ENCODE measurements around the gene PHLDA2. TPM values are rescaled to one million over a fixed set of nuclear protein-coding genes. Genes with fewer than 3 reads are reported as not detected.

The PHLDA2 gene
- total RNA-seq, 2 experiments from 2014 or later, result 3.6 to 3.7 TPM

DNA sequence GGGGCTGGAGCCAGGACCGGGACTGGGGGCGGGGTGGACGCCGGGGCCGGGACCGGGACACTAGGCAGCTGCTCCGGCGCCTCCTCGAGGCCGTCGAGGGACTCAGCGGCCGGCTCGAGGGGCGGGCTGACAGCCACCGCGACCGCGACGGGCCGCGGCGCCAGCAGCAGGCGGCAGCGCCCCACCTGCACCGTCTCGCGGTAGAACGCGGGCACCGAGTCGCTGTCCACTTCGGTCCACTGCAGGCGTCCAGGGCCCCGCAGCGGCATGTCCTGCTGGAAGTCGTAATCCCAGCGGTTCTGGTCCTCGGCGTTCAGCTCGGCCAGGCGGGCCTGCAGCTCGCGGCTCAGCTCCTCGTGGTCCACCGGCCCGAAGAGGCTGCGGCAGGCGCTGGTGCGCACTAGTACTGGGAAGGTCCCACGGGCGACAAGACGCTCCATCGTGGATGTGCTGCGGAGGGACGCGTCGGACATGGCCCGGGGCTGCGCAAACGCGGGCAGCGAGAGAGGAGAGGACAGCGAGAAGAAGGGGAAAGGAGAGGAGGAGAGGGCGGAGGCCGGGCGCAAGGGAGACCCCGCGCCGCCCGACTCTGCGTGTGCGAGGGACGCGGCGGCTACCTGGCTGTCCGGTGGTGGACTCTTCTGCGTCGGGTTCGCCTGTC is 44.1 kb downstream of the PHLDA2 start:
- CTCF ChIA-PET, result interaction anchor here (1.2 to 13.7 kb wide), 4 partner anchors 8 to 351 kb away, joined by 3 to 412 read pairs (median 6); no protein-coding TSS in a partner anchor
- TF ChIP-seq, protein P1, sequence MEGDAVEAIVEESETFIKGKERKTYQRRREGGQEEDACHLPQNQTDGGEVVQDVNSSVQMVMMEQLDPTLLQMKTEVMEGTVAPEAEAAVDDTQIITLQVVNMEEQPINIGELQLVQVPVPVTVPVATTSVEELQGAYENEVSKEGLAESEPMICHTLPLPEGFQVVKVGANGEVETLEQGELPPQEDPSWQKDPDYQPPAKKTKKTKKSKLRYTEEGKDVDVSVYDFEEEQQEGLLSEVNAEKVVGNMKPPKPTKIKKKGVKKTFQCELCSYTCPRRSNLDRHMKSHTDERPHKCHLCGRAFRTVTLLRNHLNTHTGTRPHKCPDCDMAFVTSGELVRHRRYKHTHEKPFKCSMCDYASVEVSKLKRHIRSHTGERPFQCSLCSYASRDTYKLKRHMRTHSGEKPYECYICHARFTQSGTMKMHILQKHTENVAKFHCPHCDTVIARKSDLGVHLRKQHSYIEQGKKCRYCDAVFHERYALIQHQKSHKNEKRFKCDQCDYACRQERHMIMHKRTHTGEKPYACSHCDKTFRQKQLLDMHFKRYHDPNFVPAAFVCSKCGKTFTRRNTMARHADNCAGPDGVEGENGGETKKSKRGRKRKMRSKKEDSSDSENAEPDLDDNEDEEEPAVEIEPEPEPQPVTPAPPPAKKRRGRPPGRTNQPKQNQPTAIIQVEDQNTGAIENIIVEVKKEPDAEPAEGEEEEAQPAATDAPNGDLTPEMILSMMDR (IDR thresholded peaks at IDR 0.05), result peak; percentile 49
- Mint-ChIP-seq H3K4me3 (peak overlapping the region; percentile 76), H3K27me3 (peaks cover 5% of the 10 kb centered on the region), H3K27ac (no peak overlapping the region), H3K4me1 (ENCODE audit: low read depth) (peaks cover 4% of the 10 kb centered on the region), H3K9me3 (no peaks in the 10 kb centered on the region), H3K36me3 (ENCODE audit: low read depth) (no peaks in the 10 kb centered on the region)
- peak; percentile 19 for ATAC-seq
- peak; percentile 43 for DNase-seq
- intact Hi-C loops (cut with micrococcal nuclease), result loop anchor here (5.0 kb wide), 1 partner anchor 458 kb away; no protein-coding TSS in a partner anchor
- POLR2A ChIA-PET, result interaction anchor here (1.2 kb wide), 1 partner anchor 353 kb away, joined by 3 read pairs; no protein-coding TSS in a partner anchor

DNA sequence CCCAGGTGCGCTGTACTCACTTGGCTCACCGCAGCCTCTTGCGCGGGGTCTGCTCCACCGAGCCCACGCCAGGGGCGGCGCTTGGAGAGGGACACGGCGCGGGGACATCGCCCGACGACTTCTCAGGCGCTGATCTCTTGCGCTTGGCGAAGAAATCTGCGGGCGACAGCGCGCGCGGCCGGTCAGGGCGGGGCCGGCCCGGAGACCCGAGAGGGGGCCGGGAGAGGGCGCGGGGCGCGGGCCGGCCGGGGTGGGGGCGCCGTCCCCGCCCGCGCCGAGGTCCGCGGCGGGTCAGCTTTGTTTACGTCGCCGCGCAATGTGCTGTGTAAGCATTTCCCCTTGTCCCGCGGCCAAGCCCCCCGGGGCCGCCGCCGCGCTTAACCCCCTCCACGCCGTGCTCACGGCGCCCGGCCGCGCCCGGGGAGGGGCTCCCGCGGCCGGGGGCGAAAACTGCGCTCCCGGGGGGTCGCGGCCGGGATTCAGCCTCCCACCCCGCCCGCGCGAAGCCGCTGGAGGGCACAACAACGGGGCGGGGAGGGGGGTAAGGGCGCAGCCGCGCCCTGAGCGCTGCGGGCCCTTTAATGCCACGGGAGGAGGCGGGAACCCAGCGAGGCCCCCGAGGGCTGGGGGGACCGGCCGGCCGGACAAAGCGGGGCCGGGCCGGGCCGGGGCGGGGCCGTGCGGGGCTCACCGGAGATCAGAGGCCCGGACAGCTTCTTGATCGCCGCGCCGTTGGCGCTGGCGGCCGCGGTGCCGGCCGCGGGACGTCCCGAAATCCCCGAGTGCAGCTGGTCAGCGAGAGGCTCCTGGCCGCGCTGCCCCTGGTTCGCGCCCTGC is 45.0 kb downstream of the PHLDA2 start:
- H3K9me3 Mint-ChIP-seq, result no peaks in the 10 kb centered on the region
- no peaks in the 10 kb centered on the region for H3K36me3 Mint-ChIP-seq (ENCODE audit: low read depth)
- POLR2A ChIA-PET, result interaction anchor here (1.2 kb wide), 1 partner anchor 352 kb away, joined by 3 read pairs; no protein-coding TSS in a partner anchor
- peaks cover 4% of the 10 kb centered on the region for H3K4me1 Mint-ChIP-seq (ENCODE audit: low read depth)
- H3K27ac Mint-ChIP-seq, result no peak overlapping the region
- DNase-seq (no peak), ATAC-seq (no peak)
- CTCF ChIA-PET, result interaction anchor here (1.2 to 13.7 kb wide), 3 partner anchors 8 to 350 kb away, joined by 3 to 412 read pairs (median 6); no protein-coding TSS in a partner anchor
- H3K4me3 Mint-ChIP-seq, result no peak overlapping the region
- intact Hi-C loops (cut with micrococcal nuclease), result no loop called here
- TF ChIP-seq, protein P1 (IDR thresholded peaks at IDR 0.05), result no peak
- peaks cover 5% of the 10 kb centered on the region for H3K27me3 Mint-ChIP-seq

DNA sequence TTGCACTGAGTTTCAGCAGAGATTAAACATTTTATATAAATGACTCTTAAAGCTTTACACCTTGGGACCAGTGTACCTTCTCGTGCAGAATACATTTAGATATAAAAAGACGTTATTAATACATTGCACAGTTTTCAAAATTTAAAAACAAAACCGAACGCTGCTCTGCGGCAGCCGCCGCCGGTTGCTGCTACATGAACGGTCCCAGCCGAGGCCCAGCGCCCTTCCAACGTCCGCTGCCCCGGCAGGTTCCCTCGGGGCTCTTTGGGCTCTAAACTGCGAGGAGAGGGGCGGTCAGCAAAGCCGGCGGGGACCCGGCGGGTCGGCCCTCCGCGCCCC is 45.6 kb downstream of the PHLDA2 start:
- H3K36me3 Mint-ChIP-seq (ENCODE audit: low read depth), result no peaks in the 10 kb centered on the region
- H3K27ac Mint-ChIP-seq, result no peak overlapping the region
- ATAC-seq, result no peak
- ChIA-PET POLR2A (no interaction called here), CTCF (interaction anchor here (1.3 to 13.7 kb wide), 2 partner anchors 9 to 350 kb away, joined by 6 to 412 read pairs; no protein-coding TSS in a partner anchor)
- H3K4me3 Mint-ChIP-seq, result no peak overlapping the region
- no peak for DNase-seq
- intact Hi-C loops (cut with micrococcal nuclease), result no loop called here
- H3K9me3 Mint-ChIP-seq, result no peaks in the 10 kb centered on the region
- peaks cover 5% of the 10 kb centered on the region for H3K27me3 Mint-ChIP-seq
- TF ChIP-seq, protein P1 (IDR thresholded peaks at IDR 0.05), result no peak
- peaks cover 4% of the 10 kb centered on the region for H3K4me1 Mint-ChIP-seq (ENCODE audit: low read depth)

DNA sequence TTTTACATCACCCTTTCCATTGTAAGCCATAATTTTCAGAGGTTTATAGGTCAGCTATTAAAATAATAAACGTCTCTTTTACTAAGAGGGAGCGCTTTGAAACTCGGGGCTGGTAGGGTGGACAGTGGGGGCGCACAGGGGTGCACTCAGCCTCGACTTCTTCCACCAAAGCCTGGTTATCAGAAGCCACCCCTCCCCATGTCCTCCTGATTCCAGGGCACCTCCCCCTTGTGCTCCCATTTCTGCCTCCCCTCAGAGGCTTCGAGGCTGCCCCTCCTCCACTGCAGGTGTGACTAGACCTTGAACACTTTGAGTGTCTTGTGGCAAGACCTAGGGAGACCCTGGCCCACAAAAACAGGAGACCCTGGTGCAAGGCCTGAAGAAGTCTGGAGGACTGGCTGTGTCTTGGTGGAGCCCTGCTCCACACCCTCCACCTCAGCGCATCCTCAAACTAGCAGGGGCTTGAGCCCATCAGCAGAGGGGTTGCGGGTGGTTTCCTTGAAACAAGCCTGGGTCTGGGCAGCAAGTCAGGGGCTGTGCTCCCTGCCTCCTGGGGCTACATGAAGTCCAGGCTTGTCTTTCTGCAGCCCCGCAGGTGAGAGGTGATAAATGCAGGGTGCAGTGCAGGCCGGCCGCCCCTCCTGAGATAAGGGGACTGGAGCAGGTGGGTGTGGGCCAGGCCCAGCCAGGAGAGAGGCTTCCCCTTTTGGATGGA is 46.7 kb downstream of the PHLDA2 start:
- H3K4me1 Mint-ChIP-seq (ENCODE audit: low read depth), result peaks cover 2% of the 10 kb centered on the region
- no peak overlapping the region for H3K27ac Mint-ChIP-seq
- H3K27me3 Mint-ChIP-seq, result peaks cover 5% of the 10 kb centered on the region
- DNase-seq (no peak), ATAC-seq (no peak)
- H3K4me3 Mint-ChIP-seq, result peak overlapping the region; percentile 9
- POLR2A ChIA-PET, result no interaction called here
- TF ChIP-seq, protein P1 (IDR thresholded peaks at IDR 0.05), result no peak
- no peaks in the 10 kb centered on the region for H3K36me3 Mint-ChIP-seq (ENCODE audit: low read depth)
- intact Hi-C loops (cut with micrococcal nuclease), result no loop called here
- CTCF ChIA-PET, result interaction anchor here (1.3 to 13.7 kb wide), 4 partner anchors 10 to 350 kb away, joined by 6 to 412 read pairs (median 11); no protein-coding TSS in a partner anchor
- no peaks in the 10 kb centered on the region for H3K9me3 Mint-ChIP-seq
